Measurements from ENCODE around the gene EFHC1. TPM values are rescaled to one million over a fixed set of nuclear protein-coding genes. Genes with fewer than 3 reads are reported as not detected.

The EFHC1 gene
- total RNA-seq, 1 experiment from 2014 or later, result 15.5 TPM

DNA sequence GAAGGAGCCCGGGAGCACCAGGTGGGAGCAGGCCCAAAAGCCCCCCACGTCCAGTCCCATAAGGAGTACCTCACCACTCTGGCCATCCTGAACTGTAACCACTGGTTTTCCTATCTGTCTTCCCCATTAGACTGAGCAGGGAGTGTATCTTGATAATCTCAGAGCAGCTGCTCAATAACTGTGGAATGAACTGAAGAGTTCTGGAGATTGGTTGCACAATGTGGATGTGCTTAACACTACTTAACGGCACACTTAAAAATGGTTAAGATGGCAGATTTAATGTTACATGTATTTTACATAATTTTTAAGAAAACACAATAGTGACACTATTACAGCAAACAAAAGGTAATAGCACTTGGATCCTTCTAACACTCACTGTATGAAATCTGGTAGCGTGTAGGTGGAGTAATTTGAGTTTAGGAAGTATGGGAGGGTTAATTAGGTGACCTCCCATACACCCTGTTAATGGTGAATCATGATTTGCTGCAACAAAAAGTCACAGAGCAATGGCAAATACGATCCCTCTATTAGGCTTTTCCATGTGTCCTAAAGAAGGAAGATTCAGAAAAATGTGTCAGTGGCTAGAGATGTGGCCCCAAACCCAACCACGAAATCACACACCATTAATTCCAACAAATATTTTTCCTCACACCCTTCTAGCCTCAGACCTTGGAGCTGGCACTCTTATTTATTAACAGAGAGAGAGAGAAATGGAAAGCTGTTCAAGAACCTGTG lies 138.3 kb downstream of the EFHC1 start (continued):
- TF ChIP-seq ZSCAN18 (CRISPR knock-in tag; IDR thresholded peaks at IDR 0.05), result no peak
- no peak for TF ChIP-seq GABPB1 (CRISPR knock-in tag; IDR thresholded peaks at IDR 0.05)
- TF ChIP-seq, protein P1, sequence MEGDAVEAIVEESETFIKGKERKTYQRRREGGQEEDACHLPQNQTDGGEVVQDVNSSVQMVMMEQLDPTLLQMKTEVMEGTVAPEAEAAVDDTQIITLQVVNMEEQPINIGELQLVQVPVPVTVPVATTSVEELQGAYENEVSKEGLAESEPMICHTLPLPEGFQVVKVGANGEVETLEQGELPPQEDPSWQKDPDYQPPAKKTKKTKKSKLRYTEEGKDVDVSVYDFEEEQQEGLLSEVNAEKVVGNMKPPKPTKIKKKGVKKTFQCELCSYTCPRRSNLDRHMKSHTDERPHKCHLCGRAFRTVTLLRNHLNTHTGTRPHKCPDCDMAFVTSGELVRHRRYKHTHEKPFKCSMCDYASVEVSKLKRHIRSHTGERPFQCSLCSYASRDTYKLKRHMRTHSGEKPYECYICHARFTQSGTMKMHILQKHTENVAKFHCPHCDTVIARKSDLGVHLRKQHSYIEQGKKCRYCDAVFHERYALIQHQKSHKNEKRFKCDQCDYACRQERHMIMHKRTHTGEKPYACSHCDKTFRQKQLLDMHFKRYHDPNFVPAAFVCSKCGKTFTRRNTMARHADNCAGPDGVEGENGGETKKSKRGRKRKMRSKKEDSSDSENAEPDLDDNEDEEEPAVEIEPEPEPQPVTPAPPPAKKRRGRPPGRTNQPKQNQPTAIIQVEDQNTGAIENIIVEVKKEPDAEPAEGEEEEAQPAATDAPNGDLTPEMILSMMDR (IDR thresholded peaks at IDR 0.05), result no peak
- no peak for TF ChIP-seq CBFB (CRISPR knock-in tag; IDR thresholded peaks at IDR 0.05; ENCODE audit: low read depth)
- no peak for TF ChIP-seq ZNF121 (CRISPR knock-in tag; IDR thresholded peaks at IDR 0.05)
- TF ChIP-seq ZNF423 (CRISPR knock-in tag; IDR thresholded peaks at IDR 0.05), result no peak

GRCh38 chr6:52560462-52560861 lies 140.3 kb downstream of the EFHC1 start:
- no peak overlapping the region for H3K27ac Mint-ChIP-seq
- DNase-seq (ENCODE audit: low spot score), result no peak
- ATAC-seq, result no peak
- no peaks in the 10 kb centered on the region for H3K36me3 Mint-ChIP-seq
- TF ChIP-seq, protein P2, sequence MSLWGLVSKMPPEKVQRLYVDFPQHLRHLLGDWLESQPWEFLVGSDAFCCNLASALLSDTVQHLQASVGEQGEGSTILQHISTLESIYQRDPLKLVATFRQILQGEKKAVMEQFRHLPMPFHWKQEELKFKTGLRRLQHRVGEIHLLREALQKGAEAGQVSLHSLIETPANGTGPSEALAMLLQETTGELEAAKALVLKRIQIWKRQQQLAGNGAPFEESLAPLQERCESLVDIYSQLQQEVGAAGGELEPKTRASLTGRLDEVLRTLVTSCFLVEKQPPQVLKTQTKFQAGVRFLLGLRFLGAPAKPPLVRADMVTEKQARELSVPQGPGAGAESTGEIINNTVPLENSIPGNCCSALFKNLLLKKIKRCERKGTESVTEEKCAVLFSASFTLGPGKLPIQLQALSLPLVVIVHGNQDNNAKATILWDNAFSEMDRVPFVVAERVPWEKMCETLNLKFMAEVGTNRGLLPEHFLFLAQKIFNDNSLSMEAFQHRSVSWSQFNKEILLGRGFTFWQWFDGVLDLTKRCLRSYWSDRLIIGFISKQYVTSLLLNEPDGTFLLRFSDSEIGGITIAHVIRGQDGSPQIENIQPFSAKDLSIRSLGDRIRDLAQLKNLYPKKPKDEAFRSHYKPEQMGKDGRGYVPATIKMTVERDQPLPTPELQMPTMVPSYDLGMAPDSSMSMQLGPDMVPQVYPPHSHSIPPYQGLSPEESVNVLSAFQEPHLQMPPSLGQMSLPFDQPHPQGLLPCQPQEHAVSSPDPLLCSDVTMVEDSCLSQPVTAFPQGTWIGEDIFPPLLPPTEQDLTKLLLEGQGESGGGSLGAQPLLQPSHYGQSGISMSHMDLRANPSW (CRISPR knock-in tag; conservative IDR thresholded peaks at IDR 0.05; ENCODE audit: low read depth), result no peak
- TF ChIP-seq, protein P3, sequence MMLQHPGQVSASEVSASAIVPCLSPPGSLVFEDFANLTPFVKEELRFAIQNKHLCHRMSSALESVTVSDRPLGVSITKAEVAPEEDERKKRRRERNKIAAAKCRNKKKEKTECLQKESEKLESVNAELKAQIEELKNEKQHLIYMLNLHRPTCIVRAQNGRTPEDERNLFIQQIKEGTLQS (CRISPR knock-in tag; conservative IDR thresholded peaks at IDR 0.05), result no peak
- TF ChIP-seq TP53 (CRISPR knock-in tag; IDR thresholded peaks at IDR 0.05) (no peak), ZNF138 (CRISPR knock-in tag; conservative IDR thresholded peaks at IDR 0.05) (no peak), MAX (CRISPR knock-in tag; IDR thresholded peaks at IDR 0.05) (no peak), NR1H2 (CRISPR knock-in tag; IDR thresholded peaks at IDR 0.05) (no peak), RELA (CRISPR knock-in tag; IDR thresholded peaks at IDR 0.05; ENCODE audit: borderline replicate concordance) (no peak), ZNF396 (CRISPR knock-in tag; IDR thresholded peaks at IDR 0.05; ENCODE audit: borderline replicate concordance) (no peak)
- TF ChIP-seq, protein P4, sequence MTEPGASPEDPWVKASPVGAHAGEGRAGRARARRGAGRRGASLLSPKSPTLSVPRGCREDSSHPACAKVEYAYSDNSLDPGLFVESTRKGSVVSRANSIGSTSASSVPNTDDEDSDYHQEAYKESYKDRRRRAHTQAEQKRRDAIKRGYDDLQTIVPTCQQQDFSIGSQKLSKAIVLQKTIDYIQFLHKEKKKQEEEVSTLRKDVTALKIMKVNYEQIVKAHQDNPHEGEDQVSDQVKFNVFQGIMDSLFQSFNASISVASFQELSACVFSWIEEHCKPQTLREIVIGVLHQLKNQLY (CRISPR knock-in tag; IDR thresholded peaks at IDR 0.05), result no peak
- TF ChIP-seq, protein P5, sequence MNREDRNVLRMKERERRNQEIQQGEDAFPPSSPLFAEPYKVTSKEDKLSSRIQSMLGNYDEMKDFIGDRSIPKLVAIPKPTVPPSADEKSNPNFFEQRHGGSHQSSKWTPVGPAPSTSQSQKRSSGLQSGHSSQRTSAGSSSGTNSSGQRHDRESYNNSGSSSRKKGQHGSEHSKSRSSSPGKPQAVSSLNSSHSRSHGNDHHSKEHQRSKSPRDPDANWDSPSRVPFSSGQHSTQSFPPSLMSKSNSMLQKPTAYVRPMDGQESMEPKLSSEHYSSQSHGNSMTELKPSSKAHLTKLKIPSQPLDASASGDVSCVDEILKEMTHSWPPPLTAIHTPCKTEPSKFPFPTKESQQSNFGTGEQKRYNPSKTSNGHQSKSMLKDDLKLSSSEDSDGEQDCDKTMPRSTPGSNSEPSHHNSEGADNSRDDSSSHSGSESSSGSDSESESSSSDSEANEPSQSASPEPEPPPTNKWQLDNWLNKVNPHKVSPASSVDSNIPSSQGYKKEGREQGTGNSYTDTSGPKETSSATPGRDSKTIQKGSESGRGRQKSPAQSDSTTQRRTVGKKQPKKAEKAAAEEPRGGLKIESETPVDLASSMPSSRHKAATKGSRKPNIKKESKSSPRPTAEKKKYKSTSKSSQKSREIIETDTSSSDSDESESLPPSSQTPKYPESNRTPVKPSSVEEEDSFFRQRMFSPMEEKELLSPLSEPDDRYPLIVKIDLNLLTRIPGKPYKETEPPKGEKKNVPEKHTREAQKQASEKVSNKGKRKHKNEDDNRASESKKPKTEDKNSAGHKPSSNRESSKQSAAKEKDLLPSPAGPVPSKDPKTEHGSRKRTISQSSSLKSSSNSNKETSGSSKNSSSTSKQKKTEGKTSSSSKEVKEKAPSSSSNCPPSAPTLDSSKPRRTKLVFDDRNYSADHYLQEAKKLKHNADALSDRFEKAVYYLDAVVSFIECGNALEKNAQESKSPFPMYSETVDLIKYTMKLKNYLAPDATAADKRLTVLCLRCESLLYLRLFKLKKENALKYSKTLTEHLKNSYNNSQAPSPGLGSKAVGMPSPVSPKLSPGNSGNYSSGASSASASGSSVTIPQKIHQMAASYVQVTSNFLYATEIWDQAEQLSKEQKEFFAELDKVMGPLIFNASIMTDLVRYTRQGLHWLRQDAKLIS (CRISPR knock-in tag; IDR thresholded peaks at IDR 0.05; ENCODE audit: borderline replicate concordance), result no peak
- H3K4me1 Mint-ChIP-seq, result peaks cover 38% of the 10 kb centered on the region
- H3K4me3 Mint-ChIP-seq, result no peak overlapping the region
- ChIA-PET CTCF (no interaction called here), POLR2A (no interaction called here)
- no peaks in the 10 kb centered on the region for H3K9me3 Mint-ChIP-seq
- H3K27me3 Mint-ChIP-seq (ENCODE audit: low read depth), result no peaks in the 10 kb centered on the region

Measured in WTC11 (cell line).